ENCODE measurements around the gene EFR3B. TPM values are rescaled to one million over a fixed set of nuclear protein-coding genes. Genes with fewer than 3 reads are reported as not detected.
"Not testable (repeated sequence)": the region's sequence is repeated elsewhere in the genome, so short reads cannot be mapped to it uniquely, and the experiment has no call there.

Gene EFR3B
- total RNA-seq, 1 donor from 2014 or later = 14.7 TPM

- H3K9me3 Mint-ChIP-seq (ENCODE audit: unreplicated experiment) = peaks cover 4% of the 10 kb centered on the region
- no peaks in the 10 kb centered on the region for H3K4me1 ChIP-seq (ENCODE audit: insufficient read depth, low read length)
- H3K27ac Mint-ChIP-seq (ENCODE audit: unreplicated experiment) = no peak overlapping the region
- H3K36me3 Mint-ChIP-seq (ENCODE audit: low read depth, unreplicated experiment) = peaks cover 23% of the 10 kb centered on the region
- no peak overlapping the region for H2AFZ ChIP-seq (ENCODE audit: low read depth, low read length)
- DNase-seq (ENCODE audit: low read depth) (no peak), FAIRE-seq (no peak)
- H3K36me3 ChIP-seq (ENCODE audit: insufficient read depth, low read length) = no peaks in the 10 kb centered on the region
- no peaks in the 10 kb centered on the region for H3K79me2 ChIP-seq (ENCODE audit: insufficient read depth, low read length)
- TF ChIP-seq EZH2 (IDR thresholded peaks at IDR 0.05; ENCODE audit: insufficient read depth, low read length) (no peak), CTCF (IDR thresholded peaks at IDR 0.05; ENCODE audit: insufficient read depth, low read depth, low read length) (no peak)
- no peak overlapping the region for H3K27ac ChIP-seq (ENCODE audit: low read depth, low read length)
- H3K27me3 Mint-ChIP-seq (ENCODE audit: low read depth, unreplicated experiment) = peaks cover 13% of the 10 kb centered on the region
- H3K4me3 Mint-ChIP-seq (ENCODE audit: unreplicated experiment) = no peak overlapping the region
- no peak overlapping the region for H3K4me3 ChIP-seq (ENCODE audit: insufficient read depth, low read depth, low read length)
- no peaks in the 10 kb centered on the region for H4K20me1 ChIP-seq (ENCODE audit: insufficient read depth, low read length)
- no peaks in the 10 kb centered on the region for H3K9me3 ChIP-seq (ENCODE audit: insufficient read depth, low read depth, low read length)
- H3K4me2 ChIP-seq (ENCODE audit: low read length) = no peak overlapping the region
- no peaks in the 10 kb centered on the region for H3K27me3 ChIP-seq (ENCODE audit: insufficient read depth, low read length)
- H3K4me1 Mint-ChIP-seq (ENCODE audit: low read depth, unreplicated experiment) = peaks cover 6% of the 10 kb centered on the region
- no peak overlapping the region for H3K9ac ChIP-seq (ENCODE audit: low read length)
Observed at GRCh38 chr2:25132299-25132635, 90.4 kb downstream of the EFR3B start.

- Histone ChIP-seq H3K27me3 (ENCODE audit: insufficient read depth, low read length) (no peaks in the 10 kb centered on the region), H4K20me1 (ENCODE audit: insufficient read depth, low read length) (no peaks in the 10 kb centered on the region), H3K4me3 (ENCODE audit: insufficient read depth, low read depth, low read length) (no peak overlapping the region), H3K9ac (ENCODE audit: low read length) (no peak overlapping the region), H3K79me2 (ENCODE audit: insufficient read depth, low read length) (no peaks in the 10 kb centered on the region), H2AFZ (ENCODE audit: low read depth, low read length) (no peak overlapping the region), H3K36me3 (ENCODE audit: insufficient read depth, low read length) (no peaks in the 10 kb centered on the region), H3K4me1 (ENCODE audit: insufficient read depth, low read length) (no peaks in the 10 kb centered on the region), H3K27ac (ENCODE audit: low read depth, low read length) (no peak overlapping the region), H3K4me2 (ENCODE audit: low read length) (no peak overlapping the region), H3K9me3 (ENCODE audit: insufficient read depth, low read depth, low read length) (no peaks in the 10 kb centered on the region)
- FAIRE-seq = no peak
- peaks cover 24% of the 10 kb centered on the region for H3K36me3 Mint-ChIP-seq (ENCODE audit: low read depth, unreplicated experiment)
- H3K27me3 Mint-ChIP-seq (ENCODE audit: low read depth, unreplicated experiment) = peaks cover 14% of the 10 kb centered on the region
- no peak overlapping the region for H3K27ac Mint-ChIP-seq (ENCODE audit: unreplicated experiment)
- DNase-seq (ENCODE audit: low read depth) = no peak
- H3K9me3 Mint-ChIP-seq (ENCODE audit: unreplicated experiment) = peaks cover 4% of the 10 kb centered on the region
- TF ChIP-seq CTCF (IDR thresholded peaks at IDR 0.05; ENCODE audit: insufficient read depth, low read depth, low read length) = no peak
- TF ChIP-seq EZH2 (IDR thresholded peaks at IDR 0.05; ENCODE audit: insufficient read depth, low read length) = no peak
- no peak overlapping the region for H3K4me3 Mint-ChIP-seq (ENCODE audit: unreplicated experiment)
- H3K4me1 Mint-ChIP-seq (ENCODE audit: low read depth, unreplicated experiment) = peaks cover 6% of the 10 kb centered on the region
Observed at GRCh38 chr2:25132693-25133092, 90.8 kb downstream of the EFR3B start.

- DNase-seq (ENCODE audit: low read depth) = not testable (repeated sequence)
Observed at GRCh38 chr2:25140535-25140934, 98.7 kb downstream of the EFR3B start.

More at GRCh38 chr2:25140535-25140934, 98.7 kb downstream of the EFR3B start:
- FAIRE-seq; H3K9me3 Mint-ChIP-seq (ENCODE audit: unreplicated experiment); H3K79me2 ChIP-seq (ENCODE audit: insufficient read depth, low read length); H3K9ac ChIP-seq (ENCODE audit: low read length); H3K36me3 ChIP-seq (ENCODE audit: insufficient read depth, low read length); H3K27ac ChIP-seq (ENCODE audit: low read depth, low read length); H2AFZ ChIP-seq (ENCODE audit: low read depth, low read length); H3K4me2 ChIP-seq (ENCODE audit: low read length); H3K9me3 ChIP-seq (ENCODE audit: insufficient read depth, low read depth, low read length); H3K27me3 Mint-ChIP-seq (ENCODE audit: low read depth, unreplicated experiment); H3K4me1 ChIP-seq (ENCODE audit: insufficient read depth, low read length); H3K4me3 Mint-ChIP-seq (ENCODE audit: unreplicated experiment); H4K20me1 ChIP-seq (ENCODE audit: insufficient read depth, low read length); H3K4me3 ChIP-seq (ENCODE audit: insufficient read depth, low read depth, low read length); H3K27me3 ChIP-seq (ENCODE audit: insufficient read depth, low read length); H3K4me1 Mint-ChIP-seq (ENCODE audit: low read depth, unreplicated experiment); H3K27ac Mint-ChIP-seq (ENCODE audit: unreplicated experiment): not testable (repeated sequence)
- H3K36me3 Mint-ChIP-seq (ENCODE audit: low read depth, unreplicated experiment) = peaks cover 22% of the 10 kb centered on the region
